Neural cell (in vitro differentiated cells): Measurements from ENCODE around the gene PSMD13. TPM values are rescaled to one million over a fixed set of nuclear protein-coding genes. Genes with fewer than 3 reads are reported as not detected.

Experiments
- H2AFZ ChIP-seq: fragments of 200-600, 300-800 bp; sonication (generic), shearing (Covaris generic); 2 replicates; pipeline ENCODE4 v1.6.0; 2014; ENCODE audit warnings: low read depth, mild to moderate bottlenecking, antibody characterized with exemption, low read length, moderate library complexity
- H3F3A ChIP-seq: fragments of 200-600 bp; shearing (Covaris generic); 2 replicates; pipeline ENCODE4 v1.6.1; 2016; ENCODE audit warnings: mild to moderate bottlenecking, moderate library complexity, mixed read lengths, antibody characterized with exemption, low read length; ENCODE audit not compliant: insufficient read depth, poor library complexity, severe bottlenecking
- H3K27ac ChIP-seq: fragments of 200-600, 300-800 bp; sonication (generic), shearing (Covaris generic); 2 replicates; pipeline ENCODE4 v1.5.1; 2014; ENCODE audit warnings: mild to moderate bottlenecking, low read length, moderate library complexity
- H3K27me3 ChIP-seq: fragments of 300-800, 200-600 bp; sonication (generic), shearing (Covaris generic); 2 replicates; pipeline ENCODE4 v1.6.0; 2014; ENCODE audit warnings: mild to moderate bottlenecking, low read depth, low read length, moderate library complexity; ENCODE audit not compliant: insufficient read depth
- H3K36me3 ChIP-seq: fragments of 300-800, 200-600 bp; sonication (generic), shearing (Covaris generic); 2 replicates; pipeline ENCODE4 v1.5.1; 2014; ENCODE audit warnings: mild to moderate bottlenecking, antibody characterized with exemption, low read length, moderate library complexity; ENCODE audit not compliant: insufficient read depth
- H3K4me2 ChIP-seq: fragments of 300-800, 200-600 bp; sonication (generic), shearing (Covaris generic); 2 replicates; pipeline ENCODE4 v1.6.0; 2014; ENCODE audit warnings: mild to moderate bottlenecking, low read length
- H3K4me3 ChIP-seq: fragments of 300-800, 200-600 bp; sonication (generic), shearing (Covaris generic); 2 replicates; pipeline ENCODE4 v1.5.1; 2014; ENCODE audit warnings: mild to moderate bottlenecking, low read length, moderate library complexity
- H3K79me2 ChIP-seq: fragments of 200-600 bp; shearing (Covaris generic); replicated peaks from 2 replicates; pipeline ENCODE4 v1.6.0; 2014; ENCODE audit warnings: mild to moderate bottlenecking, low read length, moderate library complexity; ENCODE audit not compliant: insufficient read depth
- H3K9ac ChIP-seq: fragments of 300-800, 200-600 bp; sonication (generic), shearing (Covaris generic); 2 replicates; pipeline ENCODE4 v1.6.1; 2016; ENCODE audit warnings: mild to moderate bottlenecking, low read length, mixed read lengths
- H3K9me2 ChIP-seq: fragments of 200-600 bp; shearing (Covaris generic); 2 replicates; pipeline ENCODE4 v1.6.1; 2016; ENCODE audit warnings: mild to moderate bottlenecking, low read length, mixed read lengths; ENCODE audit not compliant: insufficient read depth
- H3K9me3 ChIP-seq: fragments of 200-600, 300-800 bp; sonication (generic), shearing (Covaris generic); 2 replicates; pipeline ENCODE4 v1.6.1; 2016; ENCODE audit warnings: mild to moderate bottlenecking, mixed run types, low read length, moderate library complexity, mixed read lengths
- H4K20me1 ChIP-seq: fragments of 200-600 bp; shearing (Covaris generic); 2 replicates; pipeline ENCODE4 v1.6.1; 2016; ENCODE audit warnings: mild to moderate bottlenecking, mixed run types; ENCODE audit not compliant: insufficient read depth
- CTCF ChIP-seq: fragments of 450-650 bp; IDR thresholded peaks from 2 replicates; pipeline ENCODE4 v1.5.1; 2014; ENCODE audit warnings: antibody characterized with exemption, mild to moderate bottlenecking, moderate library complexity; ENCODE audit not compliant: poor library complexity, severe bottlenecking
- EP300 ChIP-seq: fragments of 450-650 bp; conservative IDR thresholded peaks from 2 replicates; pipeline ENCODE4 v1.6.1; 2014; ENCODE audit warnings: antibody characterized with exemption, mild to moderate bottlenecking, moderate library complexity; ENCODE audit not compliant: poor library complexity, severe bottlenecking
- EZH2 ChIP-seq: fragments of 200-600, 300-800 bp; shearing (Covaris generic), sonication (generic); IDR thresholded peaks from 2 replicates; pipeline ENCODE4 v1.6.1; 2014; ENCODE audit warnings: antibody characterized with exemption, low read length, borderline replicate concordance, mild to moderate bottlenecking; ENCODE audit not compliant: insufficient read depth, poor library complexity, severe bottlenecking
- MXI1 ChIP-seq: fragments of 450-650 bp; conservative IDR thresholded peaks from 2 replicates; pipeline ENCODE4 v1.6.1; 2014; ENCODE audit warnings: antibody characterized with exemption, mild to moderate bottlenecking; ENCODE audit not compliant: poor library complexity, severe bottlenecking
- POLR2AphosphoS5 ChIP-seq: IDR thresholded peaks from 2 replicates; pipeline ENCODE4 v1.6.1; 2012
- RAD21 ChIP-seq: fragments of 450-650 bp; conservative IDR thresholded peaks from 2 replicates; pipeline ENCODE4 v1.6.1; 2014; ENCODE audit warnings: antibody characterized with exemption, mild to moderate bottlenecking, moderate library complexity
- SMC3 ChIP-seq: fragments of 450-650 bp; conservative IDR thresholded peaks from 2 replicates; pipeline ENCODE4 v1.6.1; 2014; ENCODE audit warnings: antibody characterized with exemption, mild to moderate bottlenecking, moderate library complexity; ENCODE audit not compliant: poor library complexity
- TAF1 ChIP-seq: IDR thresholded peaks from 2 replicates; pipeline ENCODE4 v1.6.1; 2012; ENCODE audit warnings: low read depth
- polyA plus RNA-seq: library from polyadenylated mRNA; depleted of rRNA; stranded (reverse); fragments of >200 nt; gene quantifications from 2 replicates; pipeline ENCODE4 v1.2.3, GENCODE V29; 2014
- TF ChIP-seq, protein P1 (sequence below): IDR thresholded peaks from 2 replicates; pipeline ENCODE4 v1.6.1; 2012; ENCODE audit warnings: borderline replicate concordance

The PSMD13 gene
- polyA plus RNA-seq, 1 donor from 2014 or later, result 183 TPM

DNA sequence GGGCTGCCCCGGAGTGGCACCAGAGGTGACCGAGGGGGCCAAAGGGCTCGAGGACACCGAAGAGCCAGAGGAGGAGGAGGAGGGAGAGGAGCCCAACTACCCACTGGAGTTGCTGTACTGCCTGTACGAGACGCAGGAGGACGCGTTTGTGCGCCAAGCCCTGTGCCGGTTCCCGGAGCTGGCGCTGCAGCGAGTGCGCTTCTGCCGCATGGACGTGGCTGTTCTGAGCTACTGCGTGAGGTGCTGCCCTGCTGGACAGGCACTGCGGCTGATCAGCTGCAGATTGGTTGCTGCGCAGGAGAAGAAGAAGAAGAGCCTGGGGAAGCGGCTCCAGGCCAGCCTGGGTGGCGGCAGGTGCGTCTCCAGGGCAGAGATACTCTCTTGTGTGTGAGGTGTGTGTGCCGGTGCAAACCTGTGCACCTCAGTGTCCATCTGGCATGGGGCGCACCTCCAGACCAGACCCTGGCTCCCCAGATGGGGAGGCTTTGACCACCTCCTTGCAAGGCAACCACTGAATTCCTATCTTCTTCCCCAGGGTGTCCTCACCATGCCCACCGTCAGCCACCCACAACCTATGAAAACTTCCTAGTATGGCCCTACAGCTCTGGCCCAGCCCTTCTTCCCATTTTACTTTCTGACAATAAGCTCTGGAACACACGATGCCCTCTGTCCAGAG is 44.8 kb downstream of the PSMD13 start:
- Histone ChIP-seq H3K4me3 (no peak overlapping the region), H3K4me2 (no peak overlapping the region), H4K20me1 (no peaks in the 10 kb centered on the region), H3K27me3 (no peaks in the 10 kb centered on the region), H3K36me3 (no peaks in the 10 kb centered on the region), H3K9ac (no peak overlapping the region), H3K27ac (no peak overlapping the region), H3K79me2 (no peaks in the 10 kb centered on the region), H3F3A (no peaks in the 10 kb centered on the region), H3K9me3 (no peaks in the 10 kb centered on the region), H2AFZ (no peak overlapping the region), H3K9me2 (no peaks in the 10 kb centered on the region)
- TF ChIP-seq EZH2 (no peak), RAD21 (no peak), POLR2AphosphoS5 (no peak), CTCF (no peak), TAF1 (no peak), SMC3 (no peak), MXI1 (no peak)
- TF ChIP-seq, protein P1, sequence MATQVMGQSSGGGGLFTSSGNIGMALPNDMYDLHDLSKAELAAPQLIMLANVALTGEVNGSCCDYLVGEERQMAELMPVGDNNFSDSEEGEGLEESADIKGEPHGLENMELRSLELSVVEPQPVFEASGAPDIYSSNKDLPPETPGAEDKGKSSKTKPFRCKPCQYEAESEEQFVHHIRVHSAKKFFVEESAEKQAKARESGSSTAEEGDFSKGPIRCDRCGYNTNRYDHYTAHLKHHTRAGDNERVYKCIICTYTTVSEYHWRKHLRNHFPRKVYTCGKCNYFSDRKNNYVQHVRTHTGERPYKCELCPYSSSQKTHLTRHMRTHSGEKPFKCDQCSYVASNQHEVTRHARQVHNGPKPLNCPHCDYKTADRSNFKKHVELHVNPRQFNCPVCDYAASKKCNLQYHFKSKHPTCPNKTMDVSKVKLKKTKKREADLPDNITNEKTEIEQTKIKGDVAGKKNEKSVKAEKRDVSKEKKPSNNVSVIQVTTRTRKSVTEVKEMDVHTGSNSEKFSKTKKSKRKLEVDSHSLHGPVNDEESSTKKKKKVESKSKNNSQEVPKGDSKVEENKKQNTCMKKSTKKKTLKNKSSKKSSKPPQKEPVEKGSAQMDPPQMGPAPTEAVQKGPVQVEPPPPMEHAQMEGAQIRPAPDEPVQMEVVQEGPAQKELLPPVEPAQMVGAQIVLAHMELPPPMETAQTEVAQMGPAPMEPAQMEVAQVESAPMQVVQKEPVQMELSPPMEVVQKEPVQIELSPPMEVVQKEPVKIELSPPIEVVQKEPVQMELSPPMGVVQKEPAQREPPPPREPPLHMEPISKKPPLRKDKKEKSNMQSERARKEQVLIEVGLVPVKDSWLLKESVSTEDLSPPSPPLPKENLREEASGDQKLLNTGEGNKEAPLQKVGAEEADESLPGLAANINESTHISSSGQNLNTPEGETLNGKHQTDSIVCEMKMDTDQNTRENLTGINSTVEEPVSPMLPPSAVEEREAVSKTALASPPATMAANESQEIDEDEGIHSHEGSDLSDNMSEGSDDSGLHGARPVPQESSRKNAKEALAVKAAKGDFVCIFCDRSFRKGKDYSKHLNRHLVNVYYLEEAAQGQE, result no peak

DNA sequence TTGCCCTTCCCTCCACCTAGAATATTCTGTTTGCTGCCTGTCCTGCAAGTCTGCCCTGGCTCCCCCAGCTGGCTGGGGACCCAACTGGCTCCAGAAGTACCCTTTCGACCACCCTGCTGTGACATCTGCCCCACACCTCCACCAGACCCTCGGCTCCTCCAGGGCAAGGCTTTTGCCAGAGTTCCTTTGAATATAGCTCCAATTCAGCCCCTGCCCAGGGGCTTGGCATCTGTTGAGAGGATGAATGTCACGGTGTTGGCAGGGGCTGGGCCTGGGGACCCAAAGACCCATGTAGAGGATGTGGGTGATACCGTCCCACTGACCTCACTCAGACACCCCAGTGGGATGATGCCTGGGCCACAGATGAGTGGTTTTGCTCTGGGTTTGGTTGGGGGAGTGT is 45.4 kb downstream of the PSMD13 start:
- no peaks in the 10 kb centered on the region for H4K20me1 ChIP-seq
- no peak overlapping the region for H3K4me2 ChIP-seq
- no peak overlapping the region for H3K27ac ChIP-seq
- no peak for TF ChIP-seq EZH2
- no peak for TF ChIP-seq CTCF
- no peak for TF ChIP-seq MXI1
- TF ChIP-seq SMC3, result no peak
- no peak for TF ChIP-seq EP300
- TF ChIP-seq TAF1, result no peak
- TF ChIP-seq POLR2AphosphoS5, result no peak
- TF ChIP-seq, protein P1, result no peak
- TF ChIP-seq RAD21, result no peak
- no peaks in the 10 kb centered on the region for H3K79me2 ChIP-seq
- no peak overlapping the region for H2AFZ ChIP-seq
- no peak overlapping the region for H3K9ac ChIP-seq
- no peak overlapping the region for H3K4me3 ChIP-seq
- no peaks in the 10 kb centered on the region for H3K9me2 ChIP-seq
- no peaks in the 10 kb centered on the region for H3K9me3 ChIP-seq
- no peaks in the 10 kb centered on the region for H3K36me3 ChIP-seq
- H3F3A ChIP-seq, result no peaks in the 10 kb centered on the region
- H3K27me3 ChIP-seq, result peaks cover 3% of the 10 kb centered on the region
